Suppressor macrophage (primary cell): ENCODE data around the gene L3MBTL3.

Experiments used
- DNase-seq, 4 experiments: peaks; one replicate each; pipeline ENCODE4 v3.0.0-alpha.2; 2020 to 2022

Gene L3MBTL3

DNA sequence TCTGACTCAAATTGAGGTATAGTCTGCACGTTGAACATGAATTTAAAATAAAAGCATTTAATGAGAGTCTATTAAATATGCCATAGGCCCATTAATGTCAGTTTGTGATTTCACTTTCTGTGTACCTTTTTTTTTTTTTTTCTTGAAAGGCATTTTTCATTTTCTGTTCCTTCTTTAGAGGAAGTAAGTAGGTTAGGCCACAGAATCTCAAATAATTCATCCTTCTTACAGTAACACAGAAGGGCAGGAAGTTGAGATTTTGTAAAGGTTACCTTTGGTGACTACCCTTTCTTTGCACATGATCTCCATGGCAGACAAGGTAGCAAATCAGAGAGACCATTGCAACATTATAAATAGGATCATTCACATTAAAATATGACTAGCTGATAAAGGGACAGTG, 9.6 kb downstream of the L3MBTL3 start:
- DNase-seq, result peak in 1 of 4 experiments; percentile 4

DNA sequence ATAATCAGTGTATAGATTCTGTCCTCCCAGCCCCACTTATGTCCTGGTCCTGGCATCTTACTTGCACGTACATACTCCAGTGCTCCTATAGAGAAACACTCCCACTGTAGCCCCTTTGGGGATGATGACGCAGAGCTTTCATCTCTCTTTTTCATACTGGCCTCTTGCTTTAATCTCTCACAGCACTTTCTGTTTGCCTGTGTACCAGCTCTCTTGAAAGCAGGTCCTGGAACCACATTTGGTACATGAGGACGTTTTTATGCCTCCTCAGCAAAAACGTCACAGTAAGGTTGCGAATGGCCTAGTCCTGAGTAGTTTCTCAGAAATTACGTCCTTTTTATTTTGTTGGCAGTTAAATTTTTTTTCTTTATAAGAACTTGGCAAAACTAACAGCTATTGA, 10.8 kb downstream of the L3MBTL3 start:
- no peak for DNase-seq

DNA sequence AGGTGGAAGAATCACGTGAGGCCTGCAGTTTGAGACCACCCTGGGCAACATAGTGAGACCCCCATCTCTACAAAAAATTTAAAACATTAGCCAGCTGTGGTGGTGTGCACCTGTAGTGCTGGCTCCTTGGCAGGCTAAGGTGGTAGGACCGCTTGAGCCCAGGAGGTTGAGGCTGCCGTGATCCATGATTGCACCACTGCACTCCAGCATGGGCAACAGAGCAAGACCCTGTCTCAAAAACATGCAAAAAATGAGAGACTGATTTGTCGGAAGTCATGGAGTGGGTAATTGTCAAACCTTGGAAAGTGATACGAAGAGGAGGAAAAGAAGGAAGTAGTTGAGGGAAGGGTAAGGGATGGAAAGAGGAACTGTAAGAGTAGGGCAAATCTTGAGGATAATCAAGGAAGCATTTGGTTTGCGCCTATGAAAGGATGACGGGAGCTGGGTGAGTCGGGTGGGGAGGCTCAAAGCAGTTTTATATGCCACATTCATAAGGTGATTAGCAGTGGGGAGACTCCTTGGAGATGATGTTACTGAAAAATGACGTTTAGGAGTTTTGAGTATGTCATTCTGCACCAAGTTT, 14.5 kb downstream of the L3MBTL3 start:
- DNase-seq, result peak; percentile 5 to 51 (median 28)

DNA sequence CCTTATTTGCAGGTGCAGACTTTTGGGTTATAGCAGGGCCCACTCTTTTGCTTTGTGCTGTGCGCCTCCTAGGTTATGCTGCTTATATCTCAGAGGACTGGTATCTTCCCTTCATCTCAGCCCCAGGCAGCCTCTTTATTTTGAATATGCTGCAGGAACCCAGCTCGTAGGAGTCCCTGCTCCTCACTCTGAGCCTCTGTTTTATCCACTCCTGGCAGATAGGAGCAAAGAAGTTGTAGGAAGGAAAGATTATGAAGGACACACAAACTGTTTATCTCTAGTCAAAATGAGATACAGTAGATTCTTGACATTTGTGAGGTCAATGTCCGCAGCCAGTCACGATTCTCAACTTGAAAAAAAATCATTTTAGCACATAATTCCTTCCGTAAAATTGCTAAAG, 15.6 kb downstream of the L3MBTL3 start:
- no peak for DNase-seq

DNA sequence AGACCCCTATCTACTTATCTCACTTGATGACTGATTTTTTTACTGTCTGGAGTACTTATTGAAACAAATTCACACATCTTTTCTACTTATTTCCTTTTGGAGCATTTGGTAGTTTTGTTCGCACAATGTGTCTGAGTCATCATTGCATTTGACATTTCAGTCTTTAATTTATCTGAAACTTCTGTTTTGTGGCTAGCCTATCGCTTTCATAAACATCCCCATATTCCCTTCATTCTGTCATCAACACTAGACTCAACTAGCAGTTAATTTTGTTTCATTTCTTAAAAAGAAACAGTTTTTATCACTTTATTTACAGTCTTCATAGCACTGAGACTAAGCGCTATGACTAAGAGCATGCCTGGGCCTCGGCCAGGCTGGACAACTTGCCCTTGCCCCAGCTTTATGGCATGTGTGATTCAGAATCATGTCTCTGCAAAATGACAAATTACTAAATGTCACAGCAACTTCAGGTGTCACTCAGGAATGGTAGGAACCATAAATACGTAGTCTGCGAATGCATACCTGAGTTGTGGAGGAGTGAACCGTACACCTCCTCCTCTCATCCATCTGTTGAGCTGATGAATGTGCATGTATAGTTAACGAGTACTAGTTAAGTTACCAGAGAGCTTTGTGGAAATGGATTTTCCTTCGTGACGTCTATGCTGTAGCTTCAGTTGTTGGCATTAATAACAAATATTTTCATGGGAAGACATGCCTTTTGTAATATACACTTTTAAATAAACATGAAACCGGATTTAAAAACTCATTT, 16.2 kb downstream of the L3MBTL3 start:
- DNase-seq, result peak in 3 of 4 experiments; percentile 6 to 47 (median 37)

DNA sequence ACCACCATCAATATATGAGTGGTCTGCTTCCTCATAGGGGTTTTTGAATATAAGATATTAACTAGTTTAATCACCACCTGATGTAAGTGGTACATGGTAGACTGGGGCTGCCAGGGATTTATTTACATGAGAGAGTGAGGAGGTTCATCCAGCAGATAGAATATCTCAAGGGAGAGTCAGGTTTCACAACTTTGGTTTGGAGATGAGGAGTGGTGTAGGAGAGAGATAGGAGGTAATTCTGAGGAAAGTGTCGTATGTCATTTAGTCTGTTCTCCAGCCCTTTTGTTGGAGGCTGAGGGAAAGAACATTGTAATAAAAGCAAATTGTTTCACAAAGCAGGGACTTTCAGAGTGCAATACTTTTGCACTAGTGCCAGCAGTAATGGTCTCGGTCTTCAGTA, 16.8 kb downstream of the L3MBTL3 start:
- DNase-seq, result no peak

DNA sequence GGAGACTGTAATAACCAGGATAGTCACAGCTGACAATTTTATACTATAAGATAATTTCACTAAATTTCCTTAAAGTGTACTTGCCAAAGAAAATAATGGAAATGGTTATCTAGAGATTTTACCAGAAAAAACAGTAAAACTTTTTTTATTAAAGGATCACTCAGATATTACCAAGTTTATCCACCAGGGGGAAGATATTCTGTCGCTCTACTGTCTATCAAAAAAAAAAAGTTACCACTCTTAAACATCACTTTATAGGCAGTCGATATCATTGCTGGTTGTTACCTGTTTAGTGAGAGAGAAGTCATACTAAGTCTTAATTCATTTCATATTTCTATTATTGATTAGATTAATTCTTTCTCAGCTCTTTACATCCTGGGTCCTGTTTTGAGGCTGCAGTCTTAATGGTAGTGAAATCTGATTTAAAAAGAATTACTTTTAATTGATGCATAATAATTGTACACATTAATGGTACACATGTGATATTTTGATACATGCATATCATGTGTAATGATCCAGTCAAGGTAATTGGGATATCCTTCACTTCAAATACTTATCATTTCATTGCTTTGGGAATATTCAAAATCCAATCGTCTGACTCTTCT, 18.9 kb downstream of the L3MBTL3 start:
- DNase-seq, result peak in 2 of 4 experiments; percentile 11 to 28

DNA sequence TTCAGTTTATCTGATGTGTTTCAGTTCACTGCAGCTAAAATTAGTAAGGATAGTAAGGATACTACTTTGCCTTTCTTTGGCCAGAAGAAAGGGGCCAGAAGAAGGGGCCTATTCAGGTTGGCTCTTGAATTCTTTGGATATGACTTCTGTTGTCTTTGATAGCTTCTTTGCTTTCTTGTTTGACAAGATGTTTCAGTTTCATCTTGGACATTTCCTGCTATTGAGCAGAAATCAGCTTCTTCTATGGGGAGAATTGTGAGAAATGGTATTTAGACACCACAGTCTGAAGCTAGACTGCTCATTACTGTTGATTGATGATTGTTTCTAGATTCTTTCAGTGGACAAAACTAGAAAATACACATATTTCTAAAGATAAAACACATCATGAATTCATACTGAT, 23.2 kb downstream of the L3MBTL3 start:
- DNase-seq, result no peak

DNA sequence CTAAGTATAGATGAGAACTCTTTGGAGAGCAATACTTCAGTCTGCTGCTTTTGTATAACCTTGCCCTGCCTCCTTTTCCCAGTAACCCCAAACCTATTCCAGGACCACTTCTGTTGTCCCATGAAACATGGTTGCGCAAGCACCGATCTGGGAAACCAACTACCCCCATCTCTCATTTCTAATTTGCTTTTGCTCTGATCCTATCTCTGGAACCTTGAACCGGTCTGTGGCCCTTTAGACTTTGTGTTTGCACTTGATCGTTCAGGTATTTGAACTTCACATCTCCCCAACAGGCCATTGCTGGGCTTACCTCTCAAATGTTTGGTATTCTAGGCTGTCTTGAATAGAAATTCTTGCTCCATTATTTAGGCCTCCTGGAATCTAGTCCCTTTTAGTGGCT, 25.0 kb downstream of the L3MBTL3 start:
- no peak for DNase-seq

DNA sequence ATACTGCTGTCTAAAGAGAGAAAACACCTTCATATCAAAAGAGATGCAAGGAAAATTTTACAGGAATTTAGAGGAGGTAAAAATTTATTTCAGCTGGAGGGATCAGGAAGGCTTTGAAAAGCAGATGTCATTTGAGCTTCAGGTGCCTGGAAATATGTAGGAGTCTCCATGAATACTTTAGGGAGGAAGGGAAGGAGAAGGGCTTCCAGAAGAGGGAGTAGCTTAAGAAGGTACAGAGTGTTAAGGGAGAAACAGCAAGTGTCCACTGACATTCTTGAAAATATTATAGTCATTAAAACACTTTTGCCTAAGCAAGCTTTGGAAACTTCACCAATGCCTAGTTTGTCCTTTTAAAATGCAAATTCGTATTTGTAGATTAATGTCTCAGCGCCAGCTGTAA, 27.2 kb downstream of the L3MBTL3 start:
- DNase-seq, result no peak

DNA sequence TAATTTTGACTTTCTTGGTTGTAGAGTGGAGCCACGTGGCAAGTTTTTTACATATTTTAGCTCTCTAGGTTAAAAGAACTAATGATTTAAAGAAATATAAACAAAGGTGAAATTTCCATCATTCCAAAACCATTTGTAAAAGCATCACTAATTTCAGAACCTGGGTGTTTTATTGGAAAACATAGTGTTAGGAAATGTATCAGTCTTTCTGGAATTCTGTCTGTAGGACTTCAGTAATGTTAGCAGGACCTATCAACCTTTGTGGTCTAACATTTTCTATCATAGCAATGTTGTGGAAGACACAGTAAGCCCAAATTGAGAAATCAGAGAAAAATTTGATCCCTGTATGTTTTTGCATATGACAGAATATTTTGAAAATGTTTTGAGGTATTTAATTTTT, 28.3 kb downstream of the L3MBTL3 start:
- no peak for DNase-seq

DNA sequence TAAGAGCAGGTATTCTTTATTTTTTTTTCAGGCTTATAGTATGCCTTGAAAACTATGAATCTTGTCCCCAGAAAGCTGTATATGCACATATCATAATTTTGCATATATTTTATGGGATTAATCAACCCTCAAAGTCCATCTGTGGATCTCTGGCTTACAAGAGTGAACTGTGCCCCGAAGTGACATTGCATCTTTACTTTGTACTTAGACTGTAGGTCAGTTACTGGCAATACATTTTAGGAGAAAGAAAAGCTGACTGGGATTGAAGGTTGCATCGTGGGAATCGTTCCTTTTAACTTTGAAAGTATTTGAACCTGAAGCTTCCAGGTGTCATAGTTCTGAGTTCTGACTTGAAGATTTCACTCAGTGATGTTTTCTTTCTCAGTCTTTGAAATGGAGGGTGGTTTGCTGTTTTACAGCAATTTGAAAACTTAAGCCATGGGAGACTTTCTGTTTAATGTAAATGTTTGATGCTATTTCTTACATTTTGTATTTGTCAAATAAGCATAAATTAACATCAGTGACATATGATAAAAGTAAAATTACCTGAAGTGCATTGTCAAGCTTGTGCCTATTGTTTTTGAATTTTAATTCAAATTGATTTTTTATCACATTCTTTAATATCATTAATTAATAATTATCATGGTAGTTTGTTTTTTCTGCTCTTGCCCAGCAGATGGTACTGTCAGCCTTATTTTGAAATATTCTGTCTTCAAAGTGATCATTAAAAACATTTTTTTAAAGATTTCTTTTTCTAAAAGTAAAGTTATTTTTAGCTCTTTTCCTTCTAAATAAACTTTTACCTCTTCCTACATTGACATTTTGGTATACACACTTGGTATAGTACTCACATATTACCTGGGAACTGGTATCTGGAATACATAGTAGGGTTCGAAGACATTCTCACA, 29.0 kb downstream of the L3MBTL3 start:
- DNase-seq, result no peak

DNA sequence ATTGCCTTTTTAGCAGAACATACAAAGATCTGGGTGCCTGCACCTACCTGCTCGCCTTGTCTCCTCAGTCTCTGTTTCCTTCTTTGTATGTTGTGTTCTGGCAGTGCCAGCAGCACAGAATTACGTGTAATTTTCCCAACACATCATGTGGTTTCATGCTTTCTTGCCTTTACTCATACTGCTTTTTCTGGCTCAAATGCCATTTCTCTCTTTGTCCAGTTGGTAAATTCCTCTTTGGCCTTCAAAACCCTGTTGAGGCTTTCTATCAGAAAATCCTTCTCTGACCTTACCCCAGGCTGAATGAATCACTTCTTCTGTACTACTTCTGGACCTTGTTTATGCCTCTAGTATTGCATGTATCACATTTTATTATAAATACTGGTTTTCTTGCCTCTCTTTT, 31.8 kb downstream of the L3MBTL3 start:
- no peak for DNase-seq

DNA sequence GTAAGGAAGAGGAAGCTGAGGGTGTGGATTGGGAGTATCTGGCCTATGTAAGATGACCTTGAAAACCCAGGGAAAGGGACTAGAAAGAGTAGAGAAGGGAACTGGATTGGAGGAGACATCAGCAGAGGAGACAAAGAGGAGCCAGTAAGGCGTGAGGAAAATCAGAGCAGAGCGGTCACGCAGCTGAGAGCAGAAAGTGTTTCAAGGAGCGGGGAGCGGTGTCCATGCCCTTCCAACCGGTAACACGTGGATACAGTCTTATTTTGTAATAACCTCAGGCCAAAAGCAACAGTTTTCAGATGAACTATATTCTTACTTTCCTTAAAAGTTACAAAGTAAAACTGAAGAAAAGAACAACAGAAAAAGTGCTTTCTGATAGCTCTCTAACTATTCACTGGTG, 36.3 kb downstream of the L3MBTL3 start:
- no peak for DNase-seq

DNA sequence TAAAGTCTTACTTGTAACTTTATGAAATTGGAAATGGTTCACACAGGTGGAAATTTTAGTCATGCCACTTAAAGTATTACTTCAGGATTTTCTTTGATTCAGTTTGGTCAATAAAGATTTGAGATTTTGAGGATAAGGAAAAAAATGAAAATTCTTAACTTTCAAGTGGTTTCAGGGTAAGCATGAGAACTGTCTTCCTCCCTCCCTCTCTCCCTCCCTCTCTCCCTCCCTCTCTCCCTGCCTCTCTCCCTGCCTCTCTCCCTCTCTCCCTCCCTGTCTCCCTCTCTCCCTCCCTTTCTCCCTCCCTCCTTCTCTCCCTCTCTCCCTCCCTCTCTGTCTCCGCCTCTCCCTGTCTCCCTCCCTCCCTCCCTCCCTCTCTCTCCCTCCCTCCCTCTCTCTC, 36.9 kb downstream of the L3MBTL3 start:
- no peak for DNase-seq

DNA sequence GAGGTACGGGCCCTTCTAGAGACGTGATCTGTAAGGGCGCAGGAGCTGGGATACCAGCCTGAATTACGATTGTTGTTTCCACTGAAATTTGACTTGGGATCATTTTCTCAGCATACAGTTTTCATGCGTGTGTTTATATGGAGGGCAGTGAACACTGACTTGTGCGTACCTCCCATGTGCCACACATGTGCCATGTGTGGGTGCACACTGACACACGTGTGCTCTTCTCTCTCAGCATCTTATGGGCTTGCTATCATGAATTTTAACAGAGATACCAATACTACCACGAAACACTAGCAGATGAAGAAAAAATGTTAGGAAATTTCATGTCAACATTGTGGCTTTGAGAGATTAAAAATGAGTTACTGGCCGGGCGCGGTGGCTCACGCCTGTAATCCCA, 39.1 kb downstream of the L3MBTL3 start:
- no peak for DNase-seq

DNA sequence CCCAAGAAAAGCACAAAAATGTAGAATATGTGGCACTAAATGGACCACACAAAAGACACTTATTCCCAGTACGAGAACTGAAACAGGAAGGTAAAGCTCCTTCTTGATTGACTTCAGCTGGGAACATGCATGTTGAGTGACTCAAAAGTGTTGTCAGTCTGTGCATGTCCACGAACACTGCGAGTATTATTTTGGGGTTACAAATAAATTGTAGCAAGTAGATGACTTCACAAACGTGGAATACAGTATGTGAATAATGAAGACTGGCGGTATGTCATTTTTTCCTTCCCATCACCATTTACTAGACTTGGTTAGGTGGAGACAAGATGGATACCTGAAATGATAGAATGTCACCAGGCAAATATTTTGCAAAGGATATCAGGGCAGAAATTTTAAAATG, 45.4 kb downstream of the L3MBTL3 start:
- no peak for DNase-seq

DNA sequence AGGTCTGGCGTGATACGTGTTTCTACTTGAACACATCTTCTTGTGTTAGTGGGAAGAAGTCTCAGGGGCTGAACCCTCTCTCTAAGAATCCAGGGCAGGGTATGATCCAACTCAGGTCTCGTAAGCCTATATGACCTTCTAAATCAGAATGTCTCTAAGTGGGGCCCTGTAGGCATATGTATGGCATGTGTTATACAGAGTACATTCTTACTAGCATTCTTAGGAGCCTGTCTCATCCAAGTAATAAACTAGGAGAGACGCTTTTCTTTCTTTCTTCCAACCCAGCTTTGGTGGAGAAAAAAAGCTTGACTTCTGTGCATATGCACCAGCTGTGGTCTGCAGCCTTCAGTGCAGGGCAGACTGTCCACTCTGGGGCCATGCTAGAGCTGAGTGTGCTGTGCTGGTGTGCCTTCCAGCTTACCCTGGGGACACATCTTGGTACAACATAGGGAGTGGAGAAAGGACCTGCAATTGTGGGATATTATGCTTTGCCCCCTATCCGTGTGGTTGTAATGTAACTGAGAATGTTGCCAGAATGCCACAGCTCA, 47.3 kb downstream of the L3MBTL3 start:
- no peak for DNase-seq

DNA sequence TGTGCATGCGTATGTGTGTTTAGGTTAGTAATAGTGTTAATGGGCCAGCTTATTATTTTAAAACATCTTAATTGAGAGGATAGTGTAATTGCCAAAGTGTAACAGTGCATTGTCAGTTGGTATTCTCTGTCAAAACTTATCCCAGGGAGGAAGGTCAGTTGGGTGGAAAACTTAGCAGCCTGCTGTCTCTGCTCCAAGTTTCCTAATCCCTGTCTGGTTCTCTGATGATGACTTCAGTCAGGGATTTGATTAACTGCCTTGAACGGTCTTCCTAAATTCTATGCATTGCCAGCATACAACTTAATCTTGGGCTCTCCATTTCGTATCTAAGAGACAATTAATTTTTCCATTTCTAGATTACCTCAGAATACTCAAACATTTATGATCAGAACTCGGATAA, 51.1 kb downstream of the L3MBTL3 start:
- no peak for DNase-seq

DNA sequence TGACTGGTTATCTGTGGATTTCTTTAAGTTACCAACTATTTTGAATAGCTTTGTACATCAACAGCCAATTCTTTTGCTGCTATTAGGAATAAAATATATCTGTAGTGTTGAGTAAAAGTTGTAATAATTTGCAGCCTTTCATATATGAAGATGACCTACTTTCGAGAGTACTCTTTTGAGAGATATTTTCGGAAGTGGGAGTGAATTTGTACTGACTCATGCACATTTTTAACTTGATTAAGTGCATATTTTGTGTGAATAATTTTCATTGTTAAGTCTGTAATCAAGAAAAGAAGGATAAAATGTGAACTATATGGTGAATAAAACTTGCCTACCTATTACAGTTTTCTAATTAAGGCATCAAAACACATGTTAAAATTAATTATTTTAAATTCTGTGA, 51.9 kb downstream of the L3MBTL3 start:
- DNase-seq, result no peak

DNA sequence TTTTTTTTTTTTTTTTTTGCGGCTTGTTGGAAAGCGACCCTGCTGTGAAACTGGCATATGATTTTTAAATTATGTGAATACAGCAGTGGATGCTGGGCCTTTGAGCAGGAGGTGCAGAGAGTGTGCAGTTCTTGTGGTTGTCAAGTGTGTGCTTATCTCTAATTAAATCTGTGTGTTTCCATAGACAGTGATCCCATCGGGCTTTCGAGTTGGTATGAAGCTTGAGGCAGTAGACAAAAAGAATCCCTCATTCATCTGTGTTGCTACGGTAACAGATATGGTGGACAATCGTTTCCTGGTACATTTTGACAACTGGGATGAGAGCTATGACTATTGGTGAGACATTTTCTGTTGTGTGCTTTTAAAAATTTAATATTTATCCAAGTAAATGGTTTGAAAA, 52.4 kb downstream of the L3MBTL3 start:
- DNase-seq, result no peak

DNA sequence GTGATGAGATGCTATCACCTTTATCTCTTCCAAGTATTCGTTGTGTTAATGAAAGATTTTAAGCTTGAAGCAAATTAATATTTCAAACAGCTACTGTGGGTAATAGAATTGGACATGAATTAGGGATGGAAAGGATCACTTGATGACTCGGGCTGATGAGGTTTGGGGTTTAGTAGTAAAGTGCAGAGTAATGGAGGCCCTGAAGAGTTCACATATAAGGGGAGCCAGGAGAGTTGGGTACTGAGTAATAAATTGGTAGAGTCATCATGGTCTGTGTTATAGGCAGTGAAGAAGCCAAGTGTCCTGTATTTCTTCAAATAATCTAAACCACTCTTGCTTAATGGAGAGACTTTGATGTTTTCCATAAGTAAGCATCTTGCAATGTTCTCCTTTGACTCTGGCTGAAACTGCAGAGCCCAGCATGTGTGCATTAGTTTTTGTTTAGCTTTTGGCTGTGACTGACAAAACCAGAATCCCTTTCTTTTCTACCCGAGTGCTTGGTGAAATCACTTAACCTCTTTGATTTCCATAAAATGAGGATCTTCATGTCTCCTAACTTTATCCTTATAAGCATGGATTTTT, 57.6 kb downstream of the L3MBTL3 start:
- no peak for DNase-seq

DNA sequence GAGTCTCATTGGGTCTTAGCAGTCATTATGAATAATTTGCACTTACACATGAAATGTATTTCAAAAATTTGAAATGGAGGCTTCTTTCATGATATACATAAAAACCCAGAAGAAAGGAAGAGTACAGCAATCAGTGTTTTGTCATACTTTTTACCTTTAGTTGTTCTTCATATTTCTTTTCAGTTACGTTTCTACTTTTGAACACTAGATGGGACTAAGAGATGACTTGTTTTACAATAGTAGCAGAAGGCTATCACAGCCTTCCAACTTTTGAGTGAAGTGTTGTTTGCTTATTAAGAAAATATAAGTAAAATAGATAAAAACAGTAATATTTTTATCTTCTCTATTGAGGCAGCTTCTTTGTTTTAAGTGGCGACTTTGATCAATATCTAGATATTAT, 58.1 kb downstream of the L3MBTL3 start:
- DNase-seq, result no peak
